VCaP (cell line): ENCODE data around the gene MORC3.
A peak's percentile ranks its signal among the peaks of the same experiment; 100 is the strongest.

Experiments used
- H3K27ac ChIP-seq: fragments of 450-650 bp; 2 replicates; pipeline ENCODE4 v1.5.1; 2017
- CTCF ChIP-seq: fragments of 450-650 bp; conservative IDR thresholded peaks from 2 replicates; pipeline ENCODE4 v1.5.1; 2017; ENCODE audit warnings: mild to moderate bottlenecking, moderate library complexity

The MORC3 gene

GRCh38 chr21:36320421-36321324 lies 676 bp downstream of the MORC3 start:
- TF ChIP-seq CTCF, result peak; percentile 25
- H3K27ac ChIP-seq, result peak overlapping the region; percentile 99

DNA sequence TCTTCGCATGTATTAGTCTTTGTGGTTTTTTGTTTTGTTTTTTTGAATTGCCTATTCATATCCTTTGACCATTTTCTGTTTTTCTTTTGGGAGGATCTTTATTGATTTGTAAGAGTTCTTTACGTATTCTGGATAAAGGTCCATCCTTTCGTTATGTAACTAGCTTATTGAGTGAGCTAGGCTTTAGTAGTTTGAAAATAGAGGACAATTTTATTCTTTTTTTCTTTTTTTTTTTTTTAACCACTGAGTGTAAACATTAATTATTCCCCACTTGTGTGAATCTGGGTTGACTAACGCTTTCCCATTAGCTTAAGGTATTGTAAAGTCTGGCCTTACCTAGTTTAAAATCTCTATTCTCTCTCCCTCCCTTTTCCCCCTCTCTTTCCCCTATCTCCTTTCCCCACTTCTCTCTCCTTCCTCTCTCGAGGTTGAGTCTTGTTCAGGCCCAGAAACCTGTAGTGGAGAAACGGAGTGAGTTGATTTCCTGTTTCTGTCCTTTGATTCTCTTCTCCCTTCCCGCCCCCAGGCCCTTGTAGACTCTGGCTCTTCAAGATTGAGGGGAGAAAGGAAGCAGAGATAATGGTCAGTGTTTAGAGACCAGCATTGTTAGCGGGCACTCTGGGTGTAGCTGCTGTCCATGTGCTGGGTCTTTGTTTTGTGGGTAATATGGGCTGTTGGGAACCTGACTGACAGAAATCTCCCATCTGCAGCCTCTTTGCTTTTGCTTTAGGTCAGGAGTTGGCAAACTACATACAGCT lies 1.5 kb downstream of the MORC3 start:
- H3K27ac ChIP-seq, result peak overlapping the region; percentile 99

GRCh38 chr21:36322083-36322424 lies 2.1 kb downstream of the MORC3 start:
- H3K27ac ChIP-seq, result peak overlapping the region; percentile 99
- no peak for TF ChIP-seq CTCF

More for the DNA sequence above, 1.5 kb downstream of the MORC3 start:
- no peak for TF ChIP-seq CTCF

DNA sequence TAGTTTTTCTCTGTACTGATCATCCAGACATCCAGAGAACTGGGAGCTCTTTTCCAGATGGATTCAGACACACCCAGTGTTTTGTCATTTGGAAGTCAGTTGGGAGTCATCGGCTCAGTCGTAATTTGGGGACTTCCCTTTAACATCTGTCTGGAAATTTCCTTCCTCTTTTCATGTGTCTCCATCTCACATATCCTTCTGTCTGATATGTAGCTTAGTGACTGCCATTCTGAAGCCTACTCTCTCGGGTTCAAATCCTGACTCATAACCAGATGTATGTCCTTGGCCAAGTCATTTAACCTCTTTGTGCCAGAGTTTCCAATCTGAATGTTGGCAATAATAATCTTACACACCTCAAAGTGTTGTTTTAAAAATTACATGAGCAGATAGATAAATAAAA lies 3.0 kb downstream of the MORC3 start:
- TF ChIP-seq CTCF, result no peak
- H3K27ac ChIP-seq, result peak overlapping the region; percentile 99

GRCh38 chr21:36325373-36326010 lies 5.5 kb downstream of the MORC3 start:
- 0 out of 2 replicates have a peak overlapping the region, but pooled peaks have one; percentile 1 for H3K27ac ChIP-seq

GRCh38 chr21:36330904-36331303 lies 10.9 kb downstream of the MORC3 start:
- H3K27ac ChIP-seq, result peak overlapping the region; percentile 53; the same call in 1 of the 2 replicates
- peak; percentile 92 for TF ChIP-seq CTCF

More at GRCh38 chr21:36325373-36326010, 5.5 kb downstream of the MORC3 start:
- TF ChIP-seq CTCF, result no peak

DNA sequence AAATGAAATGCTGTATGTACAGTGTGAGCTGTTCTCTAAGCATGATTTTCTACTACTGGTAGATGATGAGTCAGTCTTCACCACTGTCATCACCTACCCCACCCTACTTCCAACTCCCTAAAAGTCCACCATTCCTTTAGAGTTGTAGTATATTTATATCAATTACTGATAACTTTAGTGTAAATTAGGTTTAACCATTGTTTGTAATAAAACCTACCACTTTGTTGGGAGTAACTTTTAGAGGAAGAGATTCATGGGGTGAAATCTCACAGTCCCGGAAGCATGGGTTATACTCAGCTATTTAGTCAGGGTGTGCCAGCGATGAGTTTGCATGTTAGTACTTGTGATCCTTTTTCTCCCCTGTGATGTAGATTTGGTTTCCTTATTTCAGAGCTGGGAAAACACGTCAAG lies 17.1 kb downstream of the MORC3 start:
- H3K27ac ChIP-seq, result no peak overlapping the region
- TF ChIP-seq CTCF, result no peak
